CD4-positive, alpha-beta T cell treated with Interleukin-4 for 4 hours (primary cell): ENCODE measurements around the gene GARIN1A.
"Not testable (repeated sequence)": the region's sequence is repeated elsewhere in the genome, so short reads cannot be mapped to it uniquely, and the experiment has no call there.

Experiments used
- DNase-seq: peaks from one replicate; pipeline ENCODE4 v3.0.0-alpha.2; 2020

Gene GARIN1A

GRCh38 chr7:128671992-128672391, at the start of gene GARIN1A:
Gene GARIN1A (plus strand): TSS chr7:128672292. CDS start chr7:128672398, 106 bp downstream.
- DNase-seq, result no peak

- not testable (repeated sequence) for DNase-seq
Measured at GRCh38 chr7:128627124-128627523, 45.0 kb upstream of the GARIN1A start.

- not testable (repeated sequence) for DNase-seq
Measured at GRCh38 chr7:128633915-128634314, 38.2 kb upstream of the GARIN1A start.

- DNase-seq, result not testable (repeated sequence)
Measured at GRCh38 chr7:128645206-128645605, 26.9 kb upstream of the GARIN1A start.

- DNase-seq, result not testable (repeated sequence)
Measured at GRCh38 chr7:128645844-128646243, 26.2 kb upstream of the GARIN1A start.

- DNase-seq, result not testable (repeated sequence)
Measured at GRCh38 chr7:128646877-128647276, 25.2 kb upstream of the GARIN1A start.

GRCh38 chr7:128651096-128651495, 21.0 kb upstream of the GARIN1A start:
- not testable (repeated sequence) for DNase-seq

- not testable (repeated sequence) for DNase-seq
Measured at GRCh38 chr7:128652606-128653005, 19.5 kb upstream of the GARIN1A start.

- DNase-seq, result not testable (repeated sequence)
Measured at GRCh38 chr7:128653197-128653596, 18.9 kb upstream of the GARIN1A start.

- DNase-seq, result not testable (repeated sequence)
Measured at GRCh38 chr7:128654080-128654479, 18.0 kb upstream of the GARIN1A start.

GRCh38 chr7:128654501-128654900, 17.6 kb upstream of the GARIN1A start:
- DNase-seq, result not testable (repeated sequence)

GRCh38 chr7:128658428-128658827, 13.7 kb upstream of the GARIN1A start:
- DNase-seq, result not testable (repeated sequence)

- DNase-seq, result no peak
Measured at GRCh38 chr7:128660596-128660995, 11.5 kb upstream of the GARIN1A start.

GRCh38 chr7:128661446-128661845, 10.6 kb upstream of the GARIN1A start:
- no peak for DNase-seq

GRCh38 chr7:128662091-128662490, 10.0 kb upstream of the GARIN1A start:
- no peak for DNase-seq

GRCh38 chr7:128663223-128663622, 8.9 kb upstream of the GARIN1A start:
- DNase-seq, result not testable (repeated sequence)

- no peak for DNase-seq
Measured at GRCh38 chr7:128665057-128665456, 7.0 kb upstream of the GARIN1A start.

- no peak for DNase-seq
Measured at GRCh38 chr7:128666200-128666599, 5.9 kb upstream of the GARIN1A start.

GRCh38 chr7:128672927-128673517, 930 bp downstream of the GARIN1A start:
- no peak for DNase-seq

- no peak for DNase-seq
Measured at GRCh38 chr7:128673571-128673970, 1.5 kb downstream of the GARIN1A start.

- no peak for DNase-seq
Measured at GRCh38 chr7:128676665-128677064, 4.6 kb downstream of the GARIN1A start.

- no peak for DNase-seq
Measured at GRCh38 chr7:128679920-128680319, 7.8 kb downstream of the GARIN1A start.

GRCh38 chr7:128681794-128682537, 9.9 kb downstream of the GARIN1A start:
- DNase-seq, result no peak

- DNase-seq, result not testable (repeated sequence)
Measured at GRCh38 chr7:128683270-128683669, 11.2 kb downstream of the GARIN1A start.
